ENCODE data around the gene LRGUK.

- no peak for TF ChIP-seq CTCF (IDR thresholded peaks at IDR 0.05; ENCODE audit: low read length)
- TF ChIP-seq EZH2 (IDR thresholded peaks at IDR 0.05; ENCODE audit: borderline replicate concordance, low read length), result no peak
These were observed 84.7 kb downstream of the LRGUK start for GRCh38 chr7:134211817-134212216.

All from OCI-LY1 (cell line).